Ovary (tissue), 1 donor: ENCODE results near the gene COMMD8.

Source experiments
- EP300 ChIP-seq: sonication (generic); formaldehyde crosslinking; IDR thresholded peaks from one replicate; pipeline ENCODE4 v1.6.1; 2017; ENCODE audit warnings: antibody characterized with exemption
- POLR2A ChIP-seq: fragments of 450-650 bp; IDR thresholded peaks from one replicate; pipeline ENCODE4 v1.6.1; 2017; ENCODE audit warnings: antibody characterized with exemption, mild to moderate bottlenecking, moderate library complexity

DNA sequence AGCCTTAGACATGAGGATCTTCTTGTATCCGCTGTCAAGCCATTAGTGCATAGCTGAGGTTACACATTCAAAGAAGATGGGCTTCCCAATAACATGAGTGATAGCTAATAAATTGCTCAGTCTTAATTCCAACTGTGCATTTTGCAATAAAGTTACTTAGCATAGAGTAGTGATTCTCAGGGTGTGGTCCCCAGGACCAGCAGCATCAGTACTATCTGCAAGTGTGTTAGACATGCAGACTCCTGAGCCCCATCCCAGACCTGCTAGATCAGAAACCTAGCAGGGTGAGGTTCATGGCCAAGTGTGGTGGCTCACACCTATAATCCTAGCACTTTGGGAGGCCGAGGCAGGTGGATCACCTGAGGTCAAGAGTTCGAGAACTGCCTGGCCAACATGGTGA lies 41.6 kb upstream of the COMMD8 start:
- TF ChIP-seq POLR2A (no peak), EP300 (no peak)
